Sigmoid colon (tissue), 7 donors: ENCODE results near the gene TUFM. TPM values are rescaled to one million over a fixed set of nuclear protein-coding genes. Genes with fewer than 3 reads are reported as not detected.

Source experiments
- DNase-seq: peaks from one replicate; pipeline ENCODE4 v3.0.0-alpha.2; 2019
- H3K27ac ChIP-seq, 4 donors: fragments of 200-600 bp; sonication (generic); one replicate each; pipeline ENCODE4 v1.5.1; 2016 to 2019; ENCODE audit warnings: mild to moderate bottlenecking in 1 of 4
- H3K27me3 ChIP-seq, 3 donors: fragments of 200-600 bp; sonication (generic); one replicate each; pipeline ENCODE4 v1.5.1; 2019; ENCODE audit warnings: mild to moderate bottlenecking in 1 of 3
- H3K36me3 ChIP-seq, 4 donors: fragments of 200-600 bp; sonication (generic); one replicate each; pipeline ENCODE4 v1.5.1; 2016 to 2019
- H3K4me1 ChIP-seq, 4 donors: fragments of 200-600 bp; sonication (generic); one replicate each; pipeline ENCODE4 v1.5.1; 2017 to 2019
- H3K4me3 ChIP-seq, 4 donors: fragments of 200-600 bp; sonication (generic); one replicate each; pipeline ENCODE4 v1.5.1; 2017 to 2019; ENCODE audit warnings: mild to moderate bottlenecking in 2 of 4, moderate library complexity in 1 of 4
- H3K9me3 ChIP-seq, 4 donors: fragments of 200-600 bp in 3 of 4; sonication (generic) in 3 of 4; one replicate each; pipeline versions ENCODE4 v1.5.1 to v1.6.1; 2013 to 2019
- CTCF ChIP-seq, 4 experiments: fragments of 450-650 bp in 3 of 4; fragments of 200-600 bp in 1 of 4; IDR thresholded peaks; one replicate each; pipeline ENCODE4 v1.5.1; 2016 to 2019; ENCODE audit warnings: antibody characterized with exemption in 4 of 4, mild to moderate bottlenecking in 3 of 4, moderate library complexity in 2 of 4
- EP300 ChIP-seq, 4 donors: sonication (generic); formaldehyde crosslinking; IDR thresholded peaks; one replicate each; pipeline ENCODE4 v1.6.1; 2017; ENCODE audit warnings: antibody characterized with exemption in 4 of 4
- POLR2A ChIP-seq, 2 donors: fragments of 450-650 bp; IDR thresholded peaks; one replicate each; pipeline ENCODE4 v1.6.1; 2016; ENCODE audit warnings: antibody characterized with exemption in 2 of 2, mild to moderate bottlenecking in 2 of 2, moderate library complexity in 2 of 2
- POLR2AphosphoS5 ChIP-seq, 4 donors: sonication (generic); formaldehyde crosslinking; IDR thresholded peaks; one replicate each; pipeline ENCODE4 v1.6.1; 2017; ENCODE audit warnings: antibody characterized with exemption in 4 of 4
- WGBS, 2 donors: extraction: QIAGEN DNeasy Blood & Tissue Kit; methylation state at CpG; one replicate each; pipeline ENCODE4 v1.1.7; 2013; 5-methylcytosine and 5-hydroxymethylcytosine counted together
- intact Hi-C: fragments of 100-400 bp; cut with DNase I; formaldehyde crosslinking; loops from one replicate; pipeline ENCODE4 v1.15.1; 2023
- polyA plus RNA-seq, 3 donors: library from polyadenylated mRNA; stranded (reverse); fragments of 200-250 nt; gene quantifications; one replicate each; pipeline ENCODE4 v1.2.3, GENCODE V29; 2013
- total RNA-seq, 4 donors: library from RNA; depleted of rRNA; stranded (reverse); fragments of >200 nt; gene quantifications; one replicate each; pipeline ENCODE4 v1.1.0, GENCODE V29; 2016
- donor health status: healthy with polysubstance abuse.
- donor health status: Bipolar disorder and iron deficiency.
- donor health status: healthy.

The TUFM gene
- total and polyA plus RNA-seq, 7 donors: 75.3 to 289 (median 102) TPM

GRCh38 chr16:28830531-28830930 lies 15.6 kb downstream of the TUFM start:
- intact Hi-C loops: no loop called here
- Histone ChIP-seq H3K36me3 (peaks cover 52 to 100% (median 96%) of the 10 kb centered on the region in 4 donors), H3K4me1 (peaks cover 0 to 9% (median 7%) of the 10 kb centered on the region in 4 donors), H3K27ac (no peak overlapping the region), H3K4me3 (no peak overlapping the region), H3K9me3 (no peaks in the 10 kb centered on the region), H3K27me3 (no peaks in the 10 kb centered on the region)
- TF ChIP-seq POLR2AphosphoS5 (IDR thresholded peaks at IDR 0.05): no peak
- TF ChIP-seq EP300 (IDR thresholded peaks at IDR 0.05): no peak
- TF ChIP-seq CTCF (IDR thresholded peaks at IDR 0.05): no peak
- no peak for TF ChIP-seq POLR2A (IDR thresholded peaks at IDR 0.05)
- DNase-seq: no peak
- 88 to 92% methylated on average over 13 of the region's 13 CpGs for WGBS, 2 donors

- DNase-seq: no peak
- intact Hi-C loops: no loop called here
- no peaks in the 10 kb centered on the region for H3K27me3 ChIP-seq
- no peak overlapping the region for H3K4me3 ChIP-seq
- no peak for TF ChIP-seq CTCF (IDR thresholded peaks at IDR 0.05)
- no peak for TF ChIP-seq POLR2A (IDR thresholded peaks at IDR 0.05)
- no peak for TF ChIP-seq POLR2AphosphoS5 (IDR thresholded peaks at IDR 0.05)
- TF ChIP-seq EP300 (IDR thresholded peaks at IDR 0.05): no peak
- no peak overlapping the region for H3K27ac ChIP-seq
- peaks cover 44 to 95% (median 88%) of the 10 kb centered on the region in 4 donors for H3K36me3 ChIP-seq
- H3K9me3 ChIP-seq: no peaks in the 10 kb centered on the region
- WGBS, 2 donors: 96 to 97% methylated on average over 13 of the region's 13 CpGs
- peaks cover 0 to 16% (median 14%) of the 10 kb centered on the region in 4 donors for H3K4me1 ChIP-seq
Measured at GRCh38 chr16:28829747-28830146, 16.4 kb downstream of the TUFM start.

- H3K4me1 ChIP-seq: peaks cover 0 to 25% (median 24%) of the 10 kb centered on the region in 4 donors
- no peak overlapping the region for H3K4me3 ChIP-seq
- H3K36me3 ChIP-seq: peaks cover 15 to 59% (median 53%) of the 10 kb centered on the region in 4 donors
- 67 to 74% methylated on average over 6 of the region's 6 CpGs for WGBS, 2 donors
- no peaks in the 10 kb centered on the region for H3K27me3 ChIP-seq
- no peak for DNase-seq
- TF ChIP-seq POLR2AphosphoS5 (IDR thresholded peaks at IDR 0.05) (no peak), CTCF (IDR thresholded peaks at IDR 0.05) (no peak), EP300 (IDR thresholded peaks at IDR 0.05) (no peak), POLR2A (IDR thresholded peaks at IDR 0.05) (no peak)
- no peak overlapping the region for H3K27ac ChIP-seq
- no peaks in the 10 kb centered on the region for H3K9me3 ChIP-seq
- intact Hi-C loops: no loop called here
Measured at GRCh38 chr16:28826141-28826540, 20.0 kb downstream of the TUFM start.

GRCh38 chr16:28824717-28824973 lies 21.5 kb downstream of the TUFM start:
- intact Hi-C loops: loop anchor here (2.0 kb wide), 1 partner anchor 20 kb away; no protein-coding TSS in a partner anchor
- Histone ChIP-seq H3K27me3 (no peaks in the 10 kb centered on the region), H3K36me3 (peaks cover 5 to 44% (median 38%) of the 10 kb centered on the region in 4 donors), H3K9me3 (no peaks in the 10 kb centered on the region), H3K4me3 (peak overlapping the region; percentile 92 to 100 (median 98)), H3K27ac (peak overlapping the region; percentile 97 to 100 (median 100)), H3K4me1 (peaks cover 0 to 25% (median 24%) of the 10 kb centered on the region in 4 donors)
- WGBS, 2 donors: 26 to 40% methylated on average over 5 of the region's 5 CpGs
- no peak for DNase-seq
- TF ChIP-seq EP300 (IDR thresholded peaks at IDR 0.05): no peak
- TF ChIP-seq POLR2AphosphoS5 (IDR thresholded peaks at IDR 0.05): no peak
- TF ChIP-seq POLR2A (IDR thresholded peaks at IDR 0.05): no peak
- TF ChIP-seq CTCF (IDR thresholded peaks at IDR 0.05): no peak
